Measurements from ENCODE around the gene GDF10.

The GDF10 gene

DNA sequence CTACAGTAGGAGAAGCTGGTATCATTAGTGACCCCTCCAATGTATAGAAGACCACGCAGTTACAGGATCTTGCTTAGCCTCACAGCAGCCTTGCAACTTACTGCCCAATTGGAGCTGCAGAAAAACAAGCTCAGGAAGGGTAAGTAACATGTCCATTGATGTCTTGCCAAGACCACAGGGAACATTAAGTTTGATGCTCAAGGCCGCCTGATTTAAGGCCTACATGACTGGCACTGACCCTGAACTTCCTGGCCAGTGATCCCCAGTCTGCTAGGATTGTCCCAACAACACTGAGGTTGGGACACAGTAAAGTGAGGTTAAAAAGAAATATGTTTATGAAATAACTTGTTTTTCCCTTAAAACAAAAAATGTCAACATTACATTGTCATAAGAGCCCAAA lies 15.4 kb downstream of the GDF10 start:
- H3K27ac ChIP-seq = no peak overlapping the region
- TF ChIP-seq CTCF (IDR thresholded peaks at IDR 0.05) = no peak
- TF ChIP-seq ZFX (IDR thresholded peaks at IDR 0.05; ENCODE audit: borderline replicate concordance) = no peak

GRCh38 chr10:47316131-47316530 lies 16.1 kb downstream of the GDF10 start:
- TF ChIP-seq CTCF (IDR thresholded peaks at IDR 0.05) (no peak), ZFX (IDR thresholded peaks at IDR 0.05; ENCODE audit: borderline replicate concordance) (no peak)
- H3K27ac ChIP-seq = no peak overlapping the region

DNA sequence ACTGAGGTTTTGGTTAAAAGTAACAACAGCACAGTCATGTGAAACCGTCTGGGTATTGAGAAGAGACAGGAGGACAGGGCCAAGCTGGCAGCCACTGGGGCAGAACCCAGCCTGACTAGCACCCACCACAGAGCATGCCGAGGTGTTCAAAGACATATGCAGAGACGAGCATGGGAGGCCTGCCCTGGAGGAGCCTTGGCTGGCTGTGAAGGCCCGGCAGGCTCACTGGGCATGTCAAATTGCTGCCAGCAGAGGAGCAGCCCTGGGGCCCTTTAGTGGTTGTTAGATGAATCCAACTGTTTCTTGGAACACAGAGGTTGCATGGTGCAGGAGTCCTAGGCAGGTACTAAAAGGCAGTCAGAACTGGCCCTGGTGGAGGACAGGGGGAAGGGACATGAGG lies 17.3 kb downstream of the GDF10 start:
- TF ChIP-seq ZFX (IDR thresholded peaks at IDR 0.05; ENCODE audit: borderline replicate concordance) (no peak), CTCF (IDR thresholded peaks at IDR 0.05) (no peak)
- H3K27ac ChIP-seq = no peak overlapping the region

DNA sequence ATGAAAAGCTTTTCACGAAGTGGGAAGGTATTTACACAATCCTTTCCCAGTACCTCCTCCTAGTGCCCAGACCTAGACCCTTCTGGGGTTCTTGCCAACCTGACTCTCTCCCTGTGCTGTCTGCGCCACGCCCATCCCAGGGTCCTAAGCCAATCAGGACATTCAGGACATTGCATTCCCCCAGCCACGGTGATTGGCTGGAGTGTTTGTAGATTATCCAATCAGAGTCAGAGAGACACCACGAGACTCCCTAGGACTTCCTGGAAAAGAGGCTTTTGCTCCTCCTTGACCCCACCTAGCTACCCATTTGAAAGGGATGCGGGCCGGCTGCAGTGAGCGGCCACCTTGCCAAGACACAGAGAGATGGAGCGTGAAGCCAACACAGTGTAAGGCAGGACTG lies 18.7 kb downstream of the GDF10 start:
- TF ChIP-seq CTCF (IDR thresholded peaks at IDR 0.05) = no peak
- no peak for TF ChIP-seq ZFX (IDR thresholded peaks at IDR 0.05; ENCODE audit: borderline replicate concordance)
- H3K27ac ChIP-seq = no peak overlapping the region

- H3K27ac ChIP-seq = no peak overlapping the region
- TF ChIP-seq ZFX (IDR thresholded peaks at IDR 0.05; ENCODE audit: borderline replicate concordance) (no peak), CTCF (IDR thresholded peaks at IDR 0.05) (no peak)
These were observed 19.8 kb downstream of the GDF10 start for GRCh38 chr10:47319784-47320183.

GRCh38 chr10:47320812-47321211 lies 20.8 kb downstream of the GDF10 start:
- H3K27ac ChIP-seq = no peak overlapping the region
- no peak for TF ChIP-seq CTCF (IDR thresholded peaks at IDR 0.05)
- no peak for TF ChIP-seq ZFX (IDR thresholded peaks at IDR 0.05; ENCODE audit: borderline replicate concordance)

GRCh38 chr10:47321521-47322195 lies 21.7 kb downstream of the GDF10 start:
- no peak overlapping the region for H3K27ac ChIP-seq
- TF ChIP-seq CTCF (IDR thresholded peaks at IDR 0.05) (no peak), ZFX (IDR thresholded peaks at IDR 0.05; ENCODE audit: borderline replicate concordance) (no peak)
